Activated T-cell treated with anti-CD3 and anti-CD28 coated beads for 4 hours (primary cell): ENCODE results near the gene SHLD1.

Source experiments
- DNase-seq: peaks from one replicate; pipeline ENCODE4 v3.0.0-alpha.2; 2020

The SHLD1 gene

GRCh38 chr20:5908981-5909380 lies 158.8 kb downstream of the SHLD1 start:
- no peak for DNase-seq

GRCh38 chr20:5910186-5910585 lies 160.0 kb downstream of the SHLD1 start:
- no peak for DNase-seq

- DNase-seq: no peak
Observed at GRCh38 chr20:5913166-5913565, 163.0 kb downstream of the SHLD1 start.
